GM18520 (cell line): Measurements from ENCODE around the gene GTPBP6.
"Not testable (repeated sequence)": the region's sequence is repeated elsewhere in the genome, so short reads cannot be mapped to it uniquely, and the experiment has no call there.

Experiments used
- ATAC-seq: cut with Tn5 transposase; IDR thresholded peaks from one replicate; pipeline ENCODE4 v1.9.1; 2021; ENCODE audit not compliant: unreplicated experiment

The GTPBP6 gene

GRCh38 chrX:352181-352580 is 33.6 kb upstream of the GTPBP6 start:
- ATAC-seq = no peak

- no peak for ATAC-seq
These were observed 33.1 kb upstream of the GTPBP6 start for GRCh38 chrX:351736-352135.

GRCh38 chrX:351324-351641 is 32.7 kb upstream of the GTPBP6 start:
- not testable (repeated sequence) for ATAC-seq

- ATAC-seq = no peak
These were observed 32.1 kb upstream of the GTPBP6 start for GRCh38 chrX:350534-351323.

- no peak for ATAC-seq
These were observed 31.5 kb upstream of the GTPBP6 start for GRCh38 chrX:350148-350533.

- ATAC-seq = no peak
These were observed 31.1 kb upstream of the GTPBP6 start for GRCh38 chrX:349702-350101.

- ATAC-seq = no peak
These were observed 30.6 kb upstream of the GTPBP6 start for GRCh38 chrX:349196-349595.

- ATAC-seq = no peak
These were observed 30.0 kb upstream of the GTPBP6 start for GRCh38 chrX:348461-349117.

- no peak for ATAC-seq
These were observed 28.9 kb upstream of the GTPBP6 start for GRCh38 chrX:347351-348117.

GRCh38 chrX:346034-346813 is 27.6 kb upstream of the GTPBP6 start:
- ATAC-seq = no peak

GRCh38 chrX:345020-345925 is 26.7 kb upstream of the GTPBP6 start:
- ATAC-seq = no peak

- ATAC-seq = no peak
These were observed 25.8 kb upstream of the GTPBP6 start for GRCh38 chrX:344371-344901.

GRCh38 chrX:341541-342101 is 23.0 kb upstream of the GTPBP6 start:
- no peak for ATAC-seq

- ATAC-seq = no peak
These were observed 22.2 kb upstream of the GTPBP6 start for GRCh38 chrX:340641-341423.

GRCh38 chrX:340121-340520 is 21.5 kb upstream of the GTPBP6 start:
- no peak for ATAC-seq

- no peak for ATAC-seq
These were observed 20.3 kb upstream of the GTPBP6 start for GRCh38 chrX:338836-339400.

GRCh38 chrX:338281-338835 is 19.8 kb upstream of the GTPBP6 start:
- ATAC-seq = no peak

- ATAC-seq = no peak
These were observed 18.8 kb upstream of the GTPBP6 start for GRCh38 chrX:337331-337831.
